Natural killer cell (primary cell): ENCODE results near the gene PCDH9. TPM values are rescaled to one million over a fixed set of nuclear protein-coding genes. Genes with fewer than 3 reads are reported as not detected.

Experiments
- ATAC-seq, 3 donors: fragments of 150-1000 bp in 2 of 3; fragments of 200-7000 bp in 1 of 3; cut with Tn5 transposase; 1 replicate in 1 of 3; 2 replicates in 2 of 3; pipeline ENCODE4 v1.10.0; 2021; ENCODE audit warnings: mild to moderate bottlenecking in 2 of 3, moderate library complexity in 2 of 3
- DNase-seq, 2 donors: peaks; one replicate each; pipeline versions ENCODE4 v3.0.0 to v3.0.0-alpha.2; 2013 to 2021; ENCODE audit warnings: mixed read lengths in 1 of 2
- H3K27ac ChIP-seq: one replicate; pipeline ENCODE4 v1.5.1; 2013; ENCODE audit warnings: mild to moderate bottlenecking, low read length
- H3K27me3 ChIP-seq: one replicate; pipeline ENCODE4 v1.6.1; 2013; ENCODE audit warnings: low read length; ENCODE audit not compliant: control insufficient read depth, insufficient read depth
- H3K36me3 ChIP-seq: one replicate; pipeline ENCODE4 v1.6.1; 2013; ENCODE audit warnings: low read length; ENCODE audit not compliant: control insufficient read depth, insufficient read depth
- H3K4me1 ChIP-seq: one replicate; pipeline ENCODE4 v1.6.1; 2013; ENCODE audit warnings: low read length; ENCODE audit not compliant: control insufficient read depth, insufficient read depth
- H3K4me3 ChIP-seq: one replicate; pipeline ENCODE4 v1.5.1; 2013; ENCODE audit warnings: low read length
- H3K9me3 ChIP-seq: one replicate; pipeline ENCODE4 v1.6.1; 2013; ENCODE audit warnings: low read length; ENCODE audit not compliant: control insufficient read depth, insufficient read depth
- H3K27ac Mint-ChIP-seq, 2 donors: one replicate each; pipeline ENCODE4 v1.8.0; 2022; ENCODE audit warnings: mild to moderate bottlenecking in 2 of 2, mixed read lengths in 2 of 2, moderate library complexity in 1 of 2
- H3K27me3 Mint-ChIP-seq, 2 donors: one replicate each; pipeline ENCODE4 v1.8.0; 2022; ENCODE audit warnings: low read depth in 2 of 2, mixed read lengths in 2 of 2
- H3K36me3 Mint-ChIP-seq: one replicate; pipeline ENCODE4 v1.8.0; 2022; ENCODE audit warnings: mixed read lengths
- H3K4me1 Mint-ChIP-seq, 2 donors: one replicate each; pipeline ENCODE4 v1.8.0; 2022; ENCODE audit warnings: mixed read lengths in 2 of 2
- H3K4me3 Mint-ChIP-seq: one replicate; pipeline ENCODE4 v1.8.0; 2022; ENCODE audit warnings: mild to moderate bottlenecking, moderate library complexity, mixed read lengths
- H3K9me3 Mint-ChIP-seq, 2 donors: one replicate each; pipeline ENCODE4 v1.8.0; 2022; ENCODE audit warnings: mixed read lengths in 2 of 2
- WGBS: methylation state at CpG from one replicate; pipeline ENCODE4 v1.1.7; 2013; ENCODE audit warnings: missing lambda C conversion rate; ENCODE audit not compliant: insufficient coverage; 5-methylcytosine and 5-hydroxymethylcytosine counted together
- intact Hi-C: fragments of 100-400 bp; cut with micrococcal nuclease; formaldehyde crosslinking; loops from one replicate; pipeline ENCODE4 v1.14.2; 2022
- total RNA-seq, 4 donors: library from RNA; stranded (reverse); fragments of 120-200 nt in 1 of 4; gene quantifications; one replicate each; pipeline versions ENCODE4 v1.2.3 to v1.2.4, GENCODE V29; 2013 to 2022
- TF ChIP-seq, protein P1 (sequence below): fragments of 200-600 bp; IDR thresholded peaks from one replicate; pipeline ENCODE4 v1.8.0; 2022; ENCODE audit warnings: antibody characterized with exemption

The PCDH9 gene
- total RNA-seq, 3 donors from 2014 or later (not counting 1 experiment from before 2014, with no cell fraction given): 0.43 to 1.5 (median 0.68) TPM

DNA sequence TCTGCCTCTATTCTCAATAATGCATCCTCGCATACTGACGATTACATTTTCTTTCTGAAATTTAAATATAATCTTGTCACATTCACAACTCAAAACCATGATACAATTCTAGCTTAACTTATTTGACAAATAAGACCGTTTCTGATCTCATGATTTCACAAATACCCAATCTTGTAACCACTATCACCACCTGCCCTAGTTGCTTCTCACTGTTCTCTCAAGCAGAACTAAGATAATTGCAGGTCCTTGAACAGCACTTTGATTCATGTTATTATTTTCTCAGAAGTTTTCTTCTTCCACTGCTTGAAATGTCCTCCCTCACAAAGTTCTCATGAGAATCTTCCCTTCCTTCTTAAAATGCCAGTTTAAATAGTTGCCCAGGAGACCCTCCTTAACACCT is 211.4 kb downstream of the PCDH9 start:
- WGBS: 81% methylated on average over 3 of the region's 3 CpGs
- Mint-ChIP-seq H3K36me3 (no peaks in the 10 kb centered on the region), H3K27me3 (no peaks in the 10 kb centered on the region), H3K4me3 (no peak overlapping the region), H3K9me3 (peaks cover 8 to 11% of the 10 kb centered on the region in 2 donors), H3K27ac (no peak overlapping the region), H3K4me1 (no peaks in the 10 kb centered on the region)
- Histone ChIP-seq H3K27ac (no peak overlapping the region), H3K27me3 (no peaks in the 10 kb centered on the region), H3K36me3 (no peaks in the 10 kb centered on the region), H3K9me3 (no peaks in the 10 kb centered on the region), H3K4me3 (no peak overlapping the region), H3K4me1 (no peaks in the 10 kb centered on the region)
- no peak for DNase-seq
- TF ChIP-seq, protein P1, sequence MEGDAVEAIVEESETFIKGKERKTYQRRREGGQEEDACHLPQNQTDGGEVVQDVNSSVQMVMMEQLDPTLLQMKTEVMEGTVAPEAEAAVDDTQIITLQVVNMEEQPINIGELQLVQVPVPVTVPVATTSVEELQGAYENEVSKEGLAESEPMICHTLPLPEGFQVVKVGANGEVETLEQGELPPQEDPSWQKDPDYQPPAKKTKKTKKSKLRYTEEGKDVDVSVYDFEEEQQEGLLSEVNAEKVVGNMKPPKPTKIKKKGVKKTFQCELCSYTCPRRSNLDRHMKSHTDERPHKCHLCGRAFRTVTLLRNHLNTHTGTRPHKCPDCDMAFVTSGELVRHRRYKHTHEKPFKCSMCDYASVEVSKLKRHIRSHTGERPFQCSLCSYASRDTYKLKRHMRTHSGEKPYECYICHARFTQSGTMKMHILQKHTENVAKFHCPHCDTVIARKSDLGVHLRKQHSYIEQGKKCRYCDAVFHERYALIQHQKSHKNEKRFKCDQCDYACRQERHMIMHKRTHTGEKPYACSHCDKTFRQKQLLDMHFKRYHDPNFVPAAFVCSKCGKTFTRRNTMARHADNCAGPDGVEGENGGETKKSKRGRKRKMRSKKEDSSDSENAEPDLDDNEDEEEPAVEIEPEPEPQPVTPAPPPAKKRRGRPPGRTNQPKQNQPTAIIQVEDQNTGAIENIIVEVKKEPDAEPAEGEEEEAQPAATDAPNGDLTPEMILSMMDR: no peak
- no peak for ATAC-seq
- intact Hi-C loops: no loop called here

DNA sequence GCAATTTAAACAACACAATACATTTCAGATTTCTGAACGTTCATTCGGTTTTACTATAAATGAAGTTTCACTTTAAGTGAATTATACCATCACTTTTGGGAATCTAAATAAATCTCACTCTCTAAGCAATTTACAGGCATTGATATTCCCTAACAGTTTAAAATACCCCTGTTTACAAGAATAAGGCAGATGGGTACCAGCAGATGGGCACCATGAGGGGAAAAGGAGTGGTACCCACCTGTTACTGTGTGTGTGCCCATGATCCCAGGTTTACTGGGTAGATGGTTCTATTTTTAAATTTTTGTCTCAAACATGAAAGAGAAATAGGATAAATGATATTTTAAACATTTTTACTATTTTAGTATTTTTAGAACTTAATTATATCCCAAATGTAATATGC is 212.9 kb downstream of the PCDH9 start:
- Mint-ChIP-seq H3K4me3 (no peak overlapping the region), H3K4me1 (no peaks in the 10 kb centered on the region), H3K27me3 (no peaks in the 10 kb centered on the region), H3K36me3 (no peaks in the 10 kb centered on the region), H3K27ac (no peak overlapping the region), H3K9me3 (peaks cover 8 to 11% of the 10 kb centered on the region in 2 donors)
- no peaks in the 10 kb centered on the region for H3K4me1 ChIP-seq
- no peaks in the 10 kb centered on the region for H3K27me3 ChIP-seq
- no peaks in the 10 kb centered on the region for H3K9me3 ChIP-seq
- DNase-seq (no peak), ATAC-seq (no peak)
- TF ChIP-seq, protein P1: no peak
- H3K4me3 ChIP-seq: no peak overlapping the region
- 95% methylated on average over 2 of the region's 2 CpGs for WGBS
- no peak overlapping the region for H3K27ac ChIP-seq
- intact Hi-C loops: no loop called here
- no peaks in the 10 kb centered on the region for H3K36me3 ChIP-seq

DNA sequence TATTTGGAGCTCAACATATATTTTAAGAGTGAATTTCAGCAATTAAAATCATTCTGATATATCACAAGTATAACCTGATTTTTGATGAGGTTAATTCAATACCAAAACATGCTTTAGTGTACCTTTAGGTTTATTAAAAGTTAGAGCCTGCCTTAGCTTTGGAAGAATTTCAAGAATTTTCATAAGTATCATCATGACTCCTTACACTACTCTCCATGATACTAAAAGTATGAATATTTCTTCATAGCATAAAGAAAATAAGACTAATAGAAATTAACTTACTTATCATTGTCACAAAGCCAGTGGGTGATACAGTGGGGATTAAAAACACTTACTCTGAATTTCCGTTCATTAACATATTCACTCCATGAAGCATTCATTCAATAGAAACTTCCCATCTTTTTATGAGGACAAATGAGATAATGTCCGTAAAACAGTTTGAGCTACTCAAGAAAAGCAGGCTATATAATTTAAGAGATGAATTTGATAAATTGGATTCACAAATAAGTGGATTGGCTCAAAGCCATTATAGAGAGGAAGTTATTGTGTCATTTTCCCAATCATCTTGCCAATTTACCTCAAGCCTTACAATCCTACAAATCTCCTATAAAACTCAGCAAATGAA is 214.0 kb downstream of the PCDH9 start:
- WGBS: no CpG with 5 or more reads among the region's 2 CpGs
- no peak for ATAC-seq
- H3K27me3 Mint-ChIP-seq: no peaks in the 10 kb centered on the region
- TF ChIP-seq, protein P1: no peak
- H3K27ac Mint-ChIP-seq: no peak overlapping the region
- H3K27me3 ChIP-seq: no peaks in the 10 kb centered on the region
- H3K4me3 ChIP-seq: no peak overlapping the region
- peaks cover 8 to 11% of the 10 kb centered on the region in 2 donors for H3K9me3 Mint-ChIP-seq
- H3K36me3 ChIP-seq: no peaks in the 10 kb centered on the region
- intact Hi-C loops: no loop called here
- H3K27ac ChIP-seq: no peak overlapping the region
- H3K4me1 ChIP-seq: no peaks in the 10 kb centered on the region
- H3K4me1 Mint-ChIP-seq: no peaks in the 10 kb centered on the region
- no peak for DNase-seq
- no peak overlapping the region for H3K4me3 Mint-ChIP-seq
- no peaks in the 10 kb centered on the region for H3K9me3 ChIP-seq
- no peaks in the 10 kb centered on the region for H3K36me3 Mint-ChIP-seq

DNA sequence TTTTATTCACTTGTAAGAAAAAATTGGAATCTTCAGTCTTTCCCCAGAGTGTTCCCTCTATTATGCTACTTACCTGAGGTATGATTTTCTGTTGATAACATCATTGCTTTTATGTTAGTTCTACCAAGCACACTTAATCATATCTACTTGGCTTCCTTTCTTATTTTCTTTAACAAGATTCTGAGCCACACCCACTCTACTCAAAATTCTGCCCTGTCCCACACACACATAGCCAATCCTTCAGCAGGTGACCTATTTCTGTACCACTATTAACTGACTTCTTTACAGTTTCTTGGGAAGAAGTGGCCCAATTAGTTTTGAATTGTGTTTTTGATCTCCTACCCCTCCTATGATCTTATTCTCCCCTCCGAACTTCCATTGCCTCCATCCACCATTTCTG is 215.7 kb downstream of the PCDH9 start:
- no peaks in the 10 kb centered on the region for H3K4me1 ChIP-seq
- peaks cover 8 to 11% of the 10 kb centered on the region in 2 donors for H3K9me3 Mint-ChIP-seq
- H3K36me3 Mint-ChIP-seq: no peaks in the 10 kb centered on the region
- WGBS: 74% methylated on average over 1 of the region's 1 CpG
- TF ChIP-seq, protein P1: no peak
- no peak for DNase-seq
- H3K4me3 Mint-ChIP-seq: no peak overlapping the region
- H3K27ac ChIP-seq: no peak overlapping the region
- no peaks in the 10 kb centered on the region for H3K9me3 ChIP-seq
- ATAC-seq: no peak
- H3K27ac Mint-ChIP-seq: no peak overlapping the region
- intact Hi-C loops: no loop called here
- no peak overlapping the region for H3K4me3 ChIP-seq
- H3K27me3 Mint-ChIP-seq: no peaks in the 10 kb centered on the region
- no peaks in the 10 kb centered on the region for H3K4me1 Mint-ChIP-seq
- no peaks in the 10 kb centered on the region for H3K36me3 ChIP-seq
- H3K27me3 ChIP-seq: no peaks in the 10 kb centered on the region
